ENCODE results near the gene GRB7.
"Not testable (repeated sequence)": the region's sequence is repeated elsewhere in the genome, so short reads cannot be mapped to it uniquely, and the experiment has no call there.

The GRB7 gene

DNA sequence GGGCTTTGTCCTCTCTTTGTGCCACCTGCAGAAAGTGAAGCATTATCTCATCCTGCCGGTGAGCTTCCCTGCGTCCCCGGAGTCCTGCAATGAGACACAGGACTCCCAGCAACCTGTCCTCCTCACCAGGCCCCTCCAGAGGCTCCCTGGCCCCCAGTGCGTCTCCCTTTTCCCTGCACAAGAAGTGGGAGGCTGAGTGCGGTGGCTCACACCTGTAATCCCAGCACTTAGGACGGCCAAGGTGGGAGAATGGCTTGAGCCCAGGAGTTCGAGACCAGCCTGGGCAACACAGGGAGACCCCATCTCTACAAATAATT lies 8.4 kb downstream of the GRB7 start:
- Histone ChIP-seq H3K4me1 (ENCODE audit: insufficient read depth, low read length) (peaks cover 4% of the 10 kb centered on the region), H3K36me3 (ENCODE audit: insufficient read depth, low read depth, low read length) (peaks cover 41% of the 10 kb centered on the region), H3K4me3 (ENCODE audit: low read length) (no peak overlapping the region), H3K27ac (ENCODE audit: low read length) (no peak overlapping the region), H3K9ac (ENCODE audit: low read depth, low read length) (no peak overlapping the region), H3K9me3 (ENCODE audit: insufficient read depth, low read depth, low read length) (no peaks in the 10 kb centered on the region), H3K27me3 (ENCODE audit: insufficient read depth, low read length) (no peaks in the 10 kb centered on the region)

DNA sequence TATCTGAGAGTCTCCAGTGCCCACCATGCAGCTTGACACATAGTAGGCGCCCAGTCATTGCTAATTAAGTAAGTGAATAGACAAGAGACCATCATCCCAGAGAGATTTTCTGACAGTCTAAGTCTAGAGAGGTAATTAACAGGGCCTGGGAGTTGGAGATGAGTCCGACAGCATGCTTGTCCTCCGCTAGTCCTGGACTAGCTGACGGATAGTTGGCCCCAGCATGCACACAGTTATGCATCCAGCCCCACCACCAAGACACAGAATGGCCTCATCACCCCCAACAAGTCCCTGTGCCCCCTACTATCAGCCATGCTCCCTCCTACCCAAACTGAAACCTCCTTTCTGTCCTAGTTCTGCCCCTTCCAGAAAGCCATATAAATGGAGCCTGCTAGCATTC lies 10.0 kb downstream of the GRB7 start:
- no peaks in the 10 kb centered on the region for H3K9me3 ChIP-seq (ENCODE audit: insufficient read depth, low read depth, low read length)
- H3K9ac ChIP-seq (ENCODE audit: low read depth, low read length): no peak overlapping the region
- H3K4me1 ChIP-seq (ENCODE audit: insufficient read depth, low read length): peaks cover 3% of the 10 kb centered on the region; the same call in 1 of the 2 replicates
- peaks cover 39% of the 10 kb centered on the region for H3K36me3 ChIP-seq (ENCODE audit: insufficient read depth, low read depth, low read length)
- H3K4me3 ChIP-seq (ENCODE audit: low read length): no peak overlapping the region
- H3K27me3 ChIP-seq (ENCODE audit: insufficient read depth, low read length): peaks cover under 1% of the 10 kb centered on the region; the same call in 1 of the 2 replicates
- H3K27ac ChIP-seq (ENCODE audit: low read length): no peak overlapping the region

DNA sequence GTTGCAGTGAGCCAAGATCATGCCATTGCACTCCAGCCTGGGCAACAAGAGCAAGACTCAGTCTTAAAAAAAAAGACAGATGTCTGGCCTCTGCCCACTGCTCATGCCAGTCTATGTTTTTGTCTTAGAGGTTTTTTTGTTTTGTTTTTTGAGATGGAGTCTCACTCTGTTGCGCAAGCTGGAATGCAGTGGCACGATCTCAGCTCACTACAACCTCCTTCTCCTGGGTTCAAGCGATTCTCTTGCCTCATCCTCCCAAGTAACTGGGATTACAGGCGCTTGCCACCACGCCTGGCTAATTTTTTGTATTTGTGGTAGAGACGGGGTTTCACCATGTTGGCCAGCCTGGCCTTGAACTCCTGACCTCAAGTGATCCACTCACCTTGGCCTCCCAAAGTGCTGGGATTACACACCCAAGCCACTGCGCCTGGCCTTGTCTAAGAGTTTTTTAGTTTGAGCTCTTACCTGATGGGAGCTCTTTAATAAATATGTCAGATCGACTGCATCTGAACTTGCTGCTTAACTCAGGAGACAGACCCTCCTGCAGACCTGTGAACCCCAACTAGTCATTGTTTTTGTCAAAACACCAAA lies 10.8 kb downstream of the GRB7 start:
- not testable (repeated sequence) for H3K9ac ChIP-seq (ENCODE audit: low read depth, low read length)

DNA sequence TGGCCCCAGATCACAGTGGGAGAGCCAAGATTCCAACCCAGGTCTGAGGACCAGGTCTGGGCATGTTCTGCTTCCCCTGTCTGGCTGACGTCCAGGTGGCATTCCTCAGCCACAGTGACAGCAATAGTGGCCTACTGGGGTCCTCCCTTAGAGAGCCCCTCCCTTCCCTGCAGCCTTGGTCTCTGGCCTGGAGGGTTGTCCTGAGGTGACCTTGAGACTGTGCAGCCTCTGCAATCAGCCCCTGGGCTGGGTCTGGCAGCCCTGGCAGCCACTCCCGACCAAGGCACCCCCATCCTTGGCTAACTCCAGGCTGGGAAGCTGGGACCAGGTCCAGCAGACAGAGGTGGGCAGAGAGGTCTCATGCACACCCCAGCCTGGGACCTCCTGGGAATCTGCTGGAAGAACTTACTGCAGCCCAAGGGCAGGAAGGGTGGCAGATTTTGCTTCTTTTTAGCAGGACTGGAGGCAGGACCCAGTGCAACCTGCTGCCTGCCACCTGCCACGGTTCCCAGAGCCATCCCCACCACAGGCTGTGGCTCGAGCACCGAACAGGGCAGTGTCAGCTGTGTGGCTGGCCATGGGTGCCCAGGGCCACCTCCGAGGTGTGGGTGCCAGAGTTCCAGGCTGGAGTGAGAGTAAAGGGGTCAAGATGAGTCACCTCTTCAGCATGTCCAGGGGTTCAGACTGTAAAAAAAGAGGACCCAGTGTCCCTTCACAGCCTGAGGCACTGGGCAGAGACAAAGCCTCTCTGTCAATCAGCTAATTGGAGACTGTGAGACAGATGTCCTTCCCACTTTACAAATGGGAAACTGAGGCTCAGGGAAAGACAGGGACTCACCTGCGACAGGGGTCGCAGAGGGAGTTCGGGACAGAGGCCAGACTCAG lies 12.6 kb downstream of the GRB7 start:
- no peak overlapping the region for H3K27ac ChIP-seq (ENCODE audit: low read length)
- H3K9ac ChIP-seq (ENCODE audit: low read depth, low read length): 0 out of 2 replicates have a peak overlapping the region, but pooled peaks have one; percentile 27
- H3K4me3 ChIP-seq (ENCODE audit: low read length): no peak overlapping the region
- H3K36me3 ChIP-seq (ENCODE audit: insufficient read depth, low read depth, low read length): peaks cover 13% of the 10 kb centered on the region
- H3K4me1 ChIP-seq (ENCODE audit: insufficient read depth, low read length): peaks cover 4% of the 10 kb centered on the region
- no peaks in the 10 kb centered on the region for H3K9me3 ChIP-seq (ENCODE audit: insufficient read depth, low read depth, low read length)
- peaks cover 16% of the 10 kb centered on the region for H3K27me3 ChIP-seq (ENCODE audit: insufficient read depth, low read length)

More for the DNA sequence above, 10.8 kb downstream of the GRB7 start:
- not testable (repeated sequence) for H3K27me3 ChIP-seq (ENCODE audit: insufficient read depth, low read length); H3K27ac ChIP-seq (ENCODE audit: low read length); H3K4me3 ChIP-seq (ENCODE audit: low read length); H3K4me1 ChIP-seq (ENCODE audit: insufficient read depth, low read length); H3K9me3 ChIP-seq (ENCODE audit: insufficient read depth, low read depth, low read length)
- H3K36me3 ChIP-seq (ENCODE audit: insufficient read depth, low read depth, low read length): peaks cover 31% of the 10 kb centered on the region

DNA sequence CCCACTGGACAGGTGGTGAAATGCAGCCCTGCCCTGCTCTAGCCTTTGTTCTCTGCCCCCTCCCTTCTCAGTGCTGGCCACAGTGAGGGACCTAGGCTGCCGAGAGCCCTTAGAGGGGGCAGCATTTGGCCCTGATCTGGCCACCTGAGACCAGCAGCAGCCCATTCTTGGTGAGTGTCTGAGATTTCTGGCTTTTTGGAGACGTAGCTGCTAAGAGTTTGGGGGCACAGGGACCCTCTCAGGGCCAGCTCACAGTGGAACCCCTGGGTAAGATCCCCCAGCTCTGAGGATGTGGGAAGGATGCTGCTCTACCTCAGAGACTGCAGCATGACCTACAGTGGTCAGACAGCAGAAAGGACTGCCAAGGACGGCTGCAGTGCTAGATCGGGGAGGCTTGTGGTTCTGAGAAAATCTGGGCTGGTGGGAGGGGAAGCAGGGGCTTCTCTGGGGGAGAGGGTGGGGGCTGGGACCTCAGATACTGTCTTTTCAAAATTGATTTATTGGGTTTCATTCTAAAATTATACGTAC lies 13.3 kb downstream of the GRB7 start:
- peaks cover 23% of the 10 kb centered on the region for H3K27me3 ChIP-seq (ENCODE audit: insufficient read depth, low read length)
- peaks cover 6% of the 10 kb centered on the region for H3K36me3 ChIP-seq (ENCODE audit: insufficient read depth, low read depth, low read length)
- no peak overlapping the region for H3K9ac ChIP-seq (ENCODE audit: low read depth, low read length)
- no peaks in the 10 kb centered on the region for H3K9me3 ChIP-seq (ENCODE audit: insufficient read depth, low read depth, low read length)
- no peak overlapping the region for H3K27ac ChIP-seq (ENCODE audit: low read length)
- peaks cover 10% of the 10 kb centered on the region for H3K4me1 ChIP-seq (ENCODE audit: insufficient read depth, low read length)
- H3K4me3 ChIP-seq (ENCODE audit: low read length): no peak overlapping the region

DNA sequence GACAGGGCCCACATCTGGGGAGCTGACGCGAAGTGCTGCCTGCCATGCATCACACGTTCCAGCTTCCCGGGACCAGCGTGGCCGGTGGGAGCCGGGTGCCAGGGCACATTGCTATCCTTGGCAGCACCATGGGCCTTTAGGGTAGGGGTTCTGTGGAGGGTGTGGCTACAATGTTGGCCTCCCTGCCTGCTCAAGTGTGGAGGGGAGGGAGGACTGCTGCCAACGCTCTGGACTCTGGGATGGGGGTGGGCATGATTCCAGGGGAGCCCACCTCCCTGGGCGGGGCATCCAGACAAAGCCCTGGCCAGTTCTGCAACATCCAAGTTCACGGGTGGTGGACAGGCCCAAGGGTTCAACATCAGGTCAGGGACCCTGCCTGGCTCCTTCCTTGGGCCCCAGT lies 13.9 kb downstream of the GRB7 start:
- Histone ChIP-seq H3K4me3 (ENCODE audit: low read length) (no peak overlapping the region), H3K36me3 (ENCODE audit: insufficient read depth, low read depth, low read length) (0 out of 2 replicates have a peak, but pooled peaks cover under 1% of the 10 kb centered on the region), H3K9me3 (ENCODE audit: insufficient read depth, low read depth, low read length) (no peaks in the 10 kb centered on the region), H3K9ac (ENCODE audit: low read depth, low read length) (no peak overlapping the region), H3K27me3 (ENCODE audit: insufficient read depth, low read length) (peaks cover 29% of the 10 kb centered on the region), H3K27ac (ENCODE audit: low read length) (no peak overlapping the region), H3K4me1 (ENCODE audit: insufficient read depth, low read length) (peaks cover 16% of the 10 kb centered on the region)

DNA sequence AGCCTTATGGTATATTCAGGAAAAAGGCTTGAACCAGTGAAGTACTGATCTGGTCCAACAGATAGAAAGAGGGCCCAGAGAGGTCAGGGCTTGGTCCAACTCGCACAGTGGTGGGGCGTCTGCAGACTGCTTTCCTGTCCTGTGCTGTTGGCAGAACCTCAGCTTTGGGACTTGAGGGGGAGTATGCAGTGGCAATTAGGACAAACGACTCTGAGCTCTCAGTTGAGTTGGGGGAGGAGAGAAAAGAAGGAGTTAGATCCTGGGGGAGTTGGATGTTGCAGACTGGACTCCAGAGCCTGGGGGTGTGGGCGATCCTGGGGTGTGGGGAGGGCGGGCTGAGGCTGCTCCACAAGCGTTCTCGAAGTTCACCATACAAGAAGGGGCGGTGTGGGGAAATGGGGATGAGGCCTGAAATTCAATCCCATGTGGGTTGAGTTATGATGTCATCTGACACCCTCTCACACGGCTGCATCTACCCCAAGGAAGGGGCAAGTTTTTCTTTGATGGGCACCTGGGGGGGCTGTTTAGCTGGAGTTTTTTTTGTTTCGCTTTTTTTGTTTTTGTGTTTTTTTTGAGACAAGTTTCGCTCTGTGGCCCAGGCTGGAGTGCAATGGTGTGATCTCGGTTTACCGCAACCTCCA lies 14.6 kb downstream of the GRB7 start:
- Histone ChIP-seq H3K4me3 (ENCODE audit: low read length) (no peak overlapping the region), H3K4me1 (ENCODE audit: insufficient read depth, low read length) (peaks cover 16% of the 10 kb centered on the region), H3K9ac (ENCODE audit: low read depth, low read length) (peak overlapping the region; percentile 4; the same call in 1 of the 2 replicates), H3K27ac (ENCODE audit: low read length) (no peak overlapping the region), H3K9me3 (ENCODE audit: insufficient read depth, low read depth, low read length) (no peaks in the 10 kb centered on the region), H3K27me3 (ENCODE audit: insufficient read depth, low read length) (peaks cover 36% of the 10 kb centered on the region), H3K36me3 (ENCODE audit: insufficient read depth, low read depth, low read length) (no peaks in the 10 kb centered on the region)

DNA sequence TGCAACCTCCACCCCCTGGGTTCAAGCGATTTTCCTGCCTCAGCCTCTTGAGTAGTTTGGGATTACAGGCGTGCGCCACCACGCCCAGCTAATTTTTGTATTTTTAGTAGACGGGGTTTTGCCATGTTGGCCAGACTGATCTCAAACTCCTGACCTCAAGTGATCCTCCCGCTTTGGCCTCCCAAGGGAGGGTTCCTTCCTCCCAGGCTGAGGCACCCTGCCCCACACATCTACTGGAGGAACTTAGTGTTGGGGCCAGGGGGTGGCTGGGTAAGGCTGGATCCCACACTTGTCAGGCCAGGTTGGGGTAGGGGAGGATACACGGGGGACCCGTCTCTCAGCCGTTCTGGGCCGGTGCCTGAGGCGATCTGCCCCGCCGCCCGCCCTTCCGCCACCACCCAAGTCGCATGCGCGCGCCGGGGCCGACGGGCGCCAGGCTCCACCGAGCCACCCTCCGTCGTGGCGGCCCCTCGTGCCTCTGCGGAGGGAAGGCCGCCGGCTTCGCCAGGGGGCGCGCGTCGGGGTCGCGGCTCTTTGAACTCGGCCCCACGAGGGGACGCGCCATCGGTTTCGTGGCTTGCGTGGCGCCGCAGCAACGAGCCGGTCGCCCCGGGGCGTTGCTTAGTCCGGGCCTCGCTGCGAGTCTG lies 15.9 kb downstream of the GRB7 start:
- Histone ChIP-seq H3K4me3 (ENCODE audit: low read length) (peak overlapping the region; percentile 75; the same call in 1 of the 2 replicates), H3K27ac (ENCODE audit: low read length) (no peak overlapping the region), H3K27me3 (ENCODE audit: insufficient read depth, low read length) (peaks cover 39% of the 10 kb centered on the region), H3K9me3 (ENCODE audit: insufficient read depth, low read depth, low read length) (no peaks in the 10 kb centered on the region), H3K36me3 (ENCODE audit: insufficient read depth, low read depth, low read length) (no peaks in the 10 kb centered on the region), H3K9ac (ENCODE audit: low read depth, low read length) (peak overlapping the region; percentile 70; the same call in 1 of the 2 replicates), H3K4me1 (ENCODE audit: insufficient read depth, low read length) (peaks cover 16% of the 10 kb centered on the region)

DNA sequence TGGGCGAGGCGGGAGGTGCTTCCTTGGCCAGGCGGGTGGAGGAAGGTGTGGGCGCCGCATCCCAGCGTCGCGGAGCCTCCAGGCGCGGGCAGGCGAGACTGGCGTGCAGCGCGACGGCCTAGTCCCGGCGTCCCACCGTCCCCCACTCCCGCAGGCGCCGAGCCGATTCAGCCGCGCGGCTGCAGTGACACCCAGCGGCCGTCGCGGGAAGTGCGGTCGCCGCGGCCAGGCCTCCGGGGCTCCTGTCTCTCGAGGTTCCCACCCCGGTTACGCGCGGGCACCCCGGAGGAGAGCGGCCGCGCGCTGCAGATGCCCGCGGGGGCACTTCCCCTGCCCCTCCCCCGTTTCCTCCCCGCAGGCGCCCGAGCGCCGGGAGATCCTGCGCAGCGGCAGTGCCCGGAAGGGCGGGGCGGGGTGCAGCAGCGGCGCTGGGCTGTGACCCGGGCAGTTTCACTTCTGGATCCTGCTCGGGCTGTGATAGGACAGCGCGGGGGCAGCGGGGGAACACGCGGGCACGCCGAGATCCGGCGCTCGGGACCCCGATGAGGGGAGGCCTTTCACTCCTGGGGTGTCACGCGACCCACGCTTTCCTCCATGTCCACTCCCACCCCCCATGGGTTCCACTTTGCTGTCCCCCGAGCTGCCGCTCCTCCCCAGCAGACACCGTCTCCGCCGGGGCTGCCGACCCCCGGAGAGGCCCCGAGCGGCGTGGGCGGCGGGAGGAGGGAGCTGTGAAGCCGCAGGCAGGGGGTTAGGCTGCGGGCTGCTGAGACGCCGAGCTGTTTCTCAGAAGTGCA lies 16.6 kb downstream of the GRB7 start:
- Histone ChIP-seq H3K27ac (ENCODE audit: low read length) (no peak overlapping the region), H3K36me3 (ENCODE audit: insufficient read depth, low read depth, low read length) (no peaks in the 10 kb centered on the region), H3K9ac (ENCODE audit: low read depth, low read length) (peak overlapping the region; percentile 70; the same call in 1 of the 2 replicates), H3K4me1 (ENCODE audit: insufficient read depth, low read length) (peaks cover 16% of the 10 kb centered on the region), H3K27me3 (ENCODE audit: insufficient read depth, low read length) (peaks cover 39% of the 10 kb centered on the region), H3K9me3 (ENCODE audit: insufficient read depth, low read depth, low read length) (no peaks in the 10 kb centered on the region), H3K4me3 (ENCODE audit: low read length) (peak overlapping the region; percentile 75)

DNA sequence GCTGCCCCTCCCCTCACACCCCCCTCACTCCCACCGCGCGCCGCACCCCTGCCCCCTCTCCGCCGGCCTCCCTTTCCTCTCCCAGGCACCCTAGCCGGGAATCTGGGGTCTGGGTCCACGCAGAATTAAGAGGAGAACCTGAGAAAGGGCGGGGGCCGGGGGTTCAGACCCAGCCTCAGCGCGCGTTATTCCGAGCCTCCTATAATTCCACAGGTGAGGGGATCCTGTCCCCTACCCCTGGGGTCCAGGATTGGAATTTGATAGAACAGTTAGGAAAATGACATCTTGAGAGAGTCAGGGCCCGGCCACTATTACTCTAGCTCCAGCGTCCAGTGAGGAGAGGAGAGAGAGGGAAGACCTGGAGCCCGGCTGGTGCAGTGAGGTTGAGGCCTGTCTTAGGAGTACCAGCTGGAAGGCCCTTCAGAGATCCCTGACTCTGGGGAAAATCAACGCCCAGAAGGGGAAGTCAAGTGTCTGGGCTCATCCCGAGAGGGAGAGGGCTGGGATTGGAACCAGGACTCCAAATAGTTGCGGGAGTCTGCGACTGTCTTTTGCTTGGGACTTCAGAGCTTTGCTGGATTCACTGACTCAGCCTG lies 17.3 kb downstream of the GRB7 start:
- Histone ChIP-seq H3K4me3 (ENCODE audit: low read length) (peak overlapping the region; percentile 75), H3K27me3 (ENCODE audit: insufficient read depth, low read length) (peaks cover 39% of the 10 kb centered on the region), H3K9me3 (ENCODE audit: insufficient read depth, low read depth, low read length) (no peaks in the 10 kb centered on the region), H3K4me1 (ENCODE audit: insufficient read depth, low read length) (peaks cover 16% of the 10 kb centered on the region), H3K36me3 (ENCODE audit: insufficient read depth, low read depth, low read length) (no peaks in the 10 kb centered on the region), H3K9ac (ENCODE audit: low read depth, low read length) (no peak overlapping the region; the same call in 1 of the 2 replicates), H3K27ac (ENCODE audit: low read length) (no peak overlapping the region)

All from iPS-20b (cell line).